GM10248 (cell line): ENCODE data around the gene MRPL24.
A peak's percentile ranks its signal among the peaks of the same experiment; 100 is the strongest.

Source experiments
- CTCF ChIA-PET: fragments of 300-600 bp; sonication (Branson Sonifier 250); formaldehyde crosslinking; extraction: SDS; loops from one replicate; lab custom pipeline; 2021; ENCODE audit warnings: antibody characterized with exemption; lab: Yijun Ruan, JAX
- POLR2A ChIA-PET: fragments of 350-650 bp; sonication (Branson Sonifier 250); formaldehyde crosslinking; extraction: SDS; loops from one replicate; lab custom pipeline; 2020; ENCODE audit warnings: antibody characterized with exemption; lab: Yijun Ruan, JAX
- DNase-seq: peaks from one replicate; pipeline ENCODE4 v3.0.0; 2012; ENCODE audit errors: extremely low spot score
- CTCF ChIP-seq: IDR thresholded peaks from 2 replicates; pipeline ENCODE4 v1.5.1; 2012; ENCODE audit warnings: mild to moderate bottlenecking, low read depth; ENCODE audit errors: extremely low read depth, missing control alignments, control extremely low read depth

MRPL24 gene

DNA sequence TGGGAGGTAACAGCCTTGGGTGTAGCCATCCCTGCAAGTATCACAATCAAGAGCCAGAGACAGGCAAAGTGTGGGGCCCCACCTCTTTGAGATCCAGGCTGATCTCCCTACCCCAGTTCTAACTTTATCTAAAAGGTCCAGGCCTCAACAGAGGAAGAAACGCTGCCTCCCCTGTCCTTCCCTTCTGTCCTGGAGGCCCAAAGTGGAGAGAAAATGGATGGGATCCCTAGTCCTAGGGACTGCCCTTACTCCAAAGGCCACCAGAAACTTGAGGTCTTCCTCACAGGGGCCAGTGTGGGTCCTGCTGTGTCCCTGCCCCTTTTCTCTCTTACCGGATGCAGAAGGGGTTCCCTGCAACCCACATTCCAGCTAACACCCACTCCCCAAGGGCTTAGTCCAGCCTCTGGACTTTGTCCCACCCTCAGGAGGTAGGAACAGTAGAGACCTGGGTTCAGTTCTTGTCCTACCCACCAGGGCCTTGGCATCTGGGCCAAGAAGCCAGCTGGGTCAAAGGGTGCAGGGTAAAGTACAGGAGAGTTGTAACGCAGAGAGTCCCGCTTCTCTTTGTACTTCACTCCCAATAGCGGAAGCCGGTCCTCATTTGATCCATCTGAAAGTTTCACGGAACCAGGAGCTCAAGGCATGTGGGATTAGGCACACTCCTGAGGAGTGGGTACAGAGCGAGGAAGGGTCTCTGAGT is 8.7 kb upstream of the MRPL24 start:
- TF ChIP-seq CTCF, result no peak
- no peak for DNase-seq
- ChIA-PET CTCF (interaction anchor here (0.9 kb wide), 1 partner anchor 24 kb away, joined by 4 read pairs; no protein-coding TSS in a partner anchor), POLR2A (no interaction called here)

DNA sequence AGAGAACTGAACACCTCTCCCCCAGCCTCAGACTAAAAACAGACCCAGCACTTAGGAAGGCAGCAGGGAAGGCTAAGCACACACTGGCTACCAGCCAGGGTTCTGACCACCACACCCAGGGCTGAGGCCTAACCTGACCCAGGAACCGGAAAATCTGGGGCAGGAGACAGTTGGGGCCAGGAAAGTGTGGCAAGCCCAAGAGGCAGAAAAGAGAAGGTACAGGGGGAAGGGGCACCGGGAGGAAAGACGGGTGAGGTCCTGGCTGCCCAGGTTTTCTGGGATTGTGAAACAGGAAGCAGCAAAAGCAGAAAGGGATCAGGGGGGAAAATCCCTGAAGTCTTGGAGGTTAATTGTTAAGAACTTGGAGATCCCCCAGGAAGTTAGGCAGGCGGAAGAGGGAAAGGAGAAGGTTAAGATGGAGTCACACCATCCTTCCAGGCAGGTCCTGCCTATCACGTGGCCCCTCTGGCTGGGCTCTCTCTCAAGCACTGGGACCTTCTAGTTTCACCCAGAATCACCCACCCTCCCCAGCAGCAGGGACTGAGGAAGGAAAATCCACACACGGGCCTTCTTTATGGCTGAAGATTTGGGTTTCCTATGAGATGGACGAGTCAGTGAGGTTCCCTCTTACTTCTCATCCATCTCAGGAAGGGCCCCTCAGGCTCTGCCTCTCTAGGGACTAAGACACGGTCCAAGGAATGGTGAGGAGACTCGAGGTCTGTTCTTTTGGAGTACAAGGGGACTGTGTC is 8.0 kb upstream of the MRPL24 start:
- no peak for TF ChIP-seq CTCF
- DNase-seq, result no peak
- ChIA-PET POLR2A (no interaction called here), CTCF (interaction anchor here (1.8 to 5.0 kb wide), 2 partner anchors 14 to 22 kb away, joined by 5 to 47 read pairs; partner anchors contain the start of genes ISG20L2 and METTL25B)

DNA sequence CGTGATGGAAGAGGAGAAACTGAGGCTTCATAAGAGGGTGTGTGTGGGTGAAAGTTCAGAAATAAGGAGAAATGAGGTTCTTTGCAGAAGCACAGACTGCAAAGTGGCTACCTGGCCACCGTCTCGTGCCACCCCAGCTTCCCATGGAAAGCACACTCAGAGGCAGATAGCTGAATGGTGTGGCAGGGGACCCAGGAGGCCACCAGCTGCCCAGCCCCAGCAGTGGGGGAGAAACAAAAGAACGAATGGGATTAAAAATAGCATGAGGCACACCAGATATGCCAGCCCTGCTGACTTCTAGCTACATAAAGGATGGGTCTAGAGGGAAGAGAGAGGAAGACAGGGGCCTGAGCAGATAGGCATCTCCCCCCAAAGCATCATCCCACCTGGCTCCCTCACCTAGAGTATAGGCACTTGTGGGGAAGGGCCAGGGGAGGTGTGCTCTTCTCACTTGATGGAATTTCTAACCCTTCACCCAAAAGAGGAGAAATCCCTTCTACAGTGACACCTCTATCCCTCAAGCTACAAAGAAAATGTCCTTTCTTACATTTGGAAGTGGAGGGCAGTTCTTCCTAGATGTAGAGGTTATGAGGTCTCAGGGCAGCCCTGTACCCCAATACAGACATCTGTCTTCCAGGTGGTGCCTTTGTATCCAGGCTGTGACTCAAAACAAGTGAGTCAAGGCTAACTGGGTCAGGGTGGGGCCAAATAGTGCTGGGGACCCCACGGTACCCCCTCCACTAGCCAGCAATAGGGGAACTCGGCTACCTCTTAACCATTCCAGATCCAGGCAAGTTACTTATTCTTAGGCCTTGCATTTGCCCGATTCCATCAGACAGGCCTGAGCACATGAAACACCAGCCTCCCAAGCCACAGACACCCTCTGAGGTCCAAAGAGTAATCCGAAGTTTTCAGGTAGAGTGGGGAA is 7.1 kb upstream of the MRPL24 start:
- CTCF ChIA-PET, result interaction anchor here (1.2 to 5.0 kb wide), 6 partner anchors 8 to 24 kb away, joined by 4 to 47 read pairs (median 6); partner anchors contain the start of genes ISG20L2 and METTL25B
- POLR2A ChIA-PET, result no interaction called here
- DNase-seq, result no peak
- TF ChIP-seq CTCF, result no peak

GRCh38 chr1:156746728-156747631 is 6.1 kb upstream of the MRPL24 start:
- ChIA-PET CTCF (interaction anchor here (1.0 to 5.0 kb wide), 7 partner anchors 9 to 25 kb away, joined by 3 to 47 read pairs (median 5); partner anchors contain the start of genes ISG20L2, METTL25B and PRCC), POLR2A (no interaction called here)
- no peak for TF ChIP-seq CTCF
- peak; percentile 62 for DNase-seq

- TF ChIP-seq CTCF, result no peak
- ChIA-PET POLR2A (no interaction called here), CTCF (interaction anchor here (1.0 to 5.0 kb wide), 4 partner anchors 12 to 24 kb away, joined by 3 to 47 read pairs (median 3); partner anchors contain the start of genes ISG20L2, METTL25B and PRCC)
- no peak for DNase-seq
These were observed 5.5 kb upstream of the MRPL24 start for GRCh38 chr1:156746406-156746727.
